Measurements from ENCODE around the gene HTR3C.

The HTR3C gene

GRCh38 chr3:184096811-184097383 lies 44.0 kb downstream of the HTR3C start, which contains the start of gene HTR3E:
TSS of gene HTR3E (plus strand) at chr3:184097064. CDS start at chr3:184097530, 466 bp downstream.
- DNase-seq: no peak

DNA sequence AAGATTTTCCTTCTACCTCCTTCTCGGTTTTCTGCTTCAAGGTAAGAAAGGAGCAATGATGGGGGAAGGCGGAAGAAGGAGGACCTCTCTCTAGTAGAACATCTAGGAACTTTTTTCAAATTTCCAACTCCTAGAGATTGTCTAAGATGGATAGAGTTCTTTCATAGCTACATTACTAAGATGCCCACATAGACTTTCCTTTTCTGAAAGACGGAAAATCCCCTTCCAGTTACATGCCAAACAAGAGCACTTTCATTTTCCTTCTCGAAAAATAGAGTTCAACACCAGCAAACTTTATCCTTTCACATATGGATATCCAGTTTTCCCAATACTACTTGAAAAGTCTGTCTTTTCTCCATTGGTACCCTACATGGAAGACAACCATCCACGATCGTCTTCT lies 44.7 kb downstream of the HTR3C start:
- DNase-seq: no peak

GRCh38 chr3:184099806-184100686 lies 47.2 kb downstream of the HTR3C start:
- DNase-seq: peak; percentile 99
